ENCODE measurements around the gene USP32. TPM values are rescaled to one million over a fixed set of nuclear protein-coding genes. Genes with fewer than 3 reads are reported as not detected.

USP32 gene
- polyA plus RNA-seq, 3 donors, result 10.1 to 26.6 (median 16.6) TPM

- intact Hi-C loops (cut with micrococcal nuclease), result no loop called here
- peak overlapping the region in 1 of 2 donors; percentile 67 for H3K4me3 Mint-ChIP-seq
- H3K27ac ChIP-seq (ENCODE audit: low read depth in 1 of 2, low read length in 2 of 2), result no peak overlapping the region
- peaks cover 0 to 6% of the 10 kb centered on the region in 2 donors for H3K36me3 Mint-ChIP-seq
- WGBS (ENCODE audit: insufficient coverage), result 18% methylated on average over 48 of the region's 48 CpGs
- no peak overlapping the region for H3K9ac ChIP-seq (ENCODE audit: insufficient read depth, low read length, poor library complexity, severe bottlenecking)
- H2AFZ ChIP-seq (ENCODE audit: insufficient read depth, low read depth, low read length, poor library complexity, severe bottlenecking), result no peak overlapping the region
- DNase-seq, result no peak
- H3K27ac Mint-ChIP-seq, result no peak overlapping the region
- no peaks in the 10 kb centered on the region for H4K20me1 ChIP-seq (ENCODE audit: insufficient read depth, low read length)
- H3K4me1 ChIP-seq (ENCODE audit: control insufficient read depth in 1 of 2, insufficient read depth in 2 of 2, low read length in 2 of 2), result peaks cover 39 to 57% of the 10 kb centered on the region in 2 donors
- H3K9me3 ChIP-seq (replicated peaks in 1 of 2; ENCODE audit: control insufficient read depth in 1 of 2, insufficient read depth in 1 of 2, low read length in 2 of 2), result peaks cover 0 to 11% of the 10 kb centered on the region in 2 donors
- H3K4me3 ChIP-seq (replicated peaks in 1 of 3; ENCODE audit: low read depth in 2 of 3, low read length in 3 of 3), result no peak overlapping the region
- peaks cover 2 to 33% (median 14%) of the 10 kb centered on the region in 7 donors for H3K9me3 Mint-ChIP-seq
- peaks cover 47 to 75% of the 10 kb centered on the region in 2 donors for H3K27me3 ChIP-seq (ENCODE audit: control insufficient read depth in 2 of 2, insufficient read depth in 2 of 2, low read length in 2 of 2)
- H3K4me1 Mint-ChIP-seq, result peaks cover 60% of the 10 kb centered on the region
- TF ChIP-seq CTCF (IDR thresholded peaks at IDR 0.05), result no peak
- no peaks in the 10 kb centered on the region for H3K79me2 ChIP-seq (ENCODE audit: insufficient read depth, low read length)
- no peak overlapping the region for H3K4me2 ChIP-seq (replicated peaks; ENCODE audit: extremely low read depth, low read length, poor library complexity, severe bottlenecking)
- H3K36me3 ChIP-seq (replicated peaks in 1 of 2; ENCODE audit: control insufficient read depth in 1 of 2, insufficient read depth in 2 of 2, low read length in 2 of 2), result no peaks in the 10 kb centered on the region
- H3K27me3 Mint-ChIP-seq (ENCODE audit: low read depth in 3 of 3), result peaks cover 77 to 89% (median 85%) of the 10 kb centered on the region in 3 donors
Observed at GRCh38 chr17:60138769-60139437, 253.0 kb downstream of the USP32 start.

- peaks cover 50% of the 10 kb centered on the region for H3K4me1 Mint-ChIP-seq
- Histone ChIP-seq H3K4me3 (replicated peaks in 1 of 3; ENCODE audit: low read depth in 2 of 3, low read length in 3 of 3) (no peak overlapping the region), H2AFZ (ENCODE audit: insufficient read depth, low read depth, low read length, poor library complexity, severe bottlenecking) (no peak overlapping the region), H3K27ac (ENCODE audit: low read depth in 1 of 2, low read length in 2 of 2) (no peak overlapping the region), H3K79me2 (ENCODE audit: insufficient read depth, low read length) (no peaks in the 10 kb centered on the region), H3K4me1 (ENCODE audit: control insufficient read depth in 1 of 2, insufficient read depth in 2 of 2, low read length in 2 of 2) (peaks cover 30 to 46% of the 10 kb centered on the region in 2 donors), H3K36me3 (replicated peaks in 1 of 2; ENCODE audit: control insufficient read depth in 1 of 2, insufficient read depth in 2 of 2, low read length in 2 of 2) (no peaks in the 10 kb centered on the region), H3K9ac (ENCODE audit: insufficient read depth, low read length, poor library complexity, severe bottlenecking) (no peak overlapping the region), H3K9me3 (replicated peaks in 1 of 2; ENCODE audit: control insufficient read depth in 1 of 2, insufficient read depth in 1 of 2, low read length in 2 of 2) (peaks cover 0 to 11% of the 10 kb centered on the region in 2 donors), H4K20me1 (ENCODE audit: insufficient read depth, low read length) (no peaks in the 10 kb centered on the region), H3K27me3 (ENCODE audit: control insufficient read depth in 2 of 2, insufficient read depth in 2 of 2, low read length in 2 of 2) (peaks cover 47 to 70% of the 10 kb centered on the region in 2 donors), H3K4me2 (replicated peaks; ENCODE audit: extremely low read depth, low read length, poor library complexity, severe bottlenecking) (no peak overlapping the region)
- peaks cover 73 to 82% (median 77%) of the 10 kb centered on the region in 3 donors for H3K27me3 Mint-ChIP-seq (ENCODE audit: low read depth in 3 of 3)
- no peak overlapping the region for H3K27ac Mint-ChIP-seq
- no peak for TF ChIP-seq CTCF (IDR thresholded peaks at IDR 0.05)
- DNase-seq, result no peak
- peaks cover 0 to 6% of the 10 kb centered on the region in 2 donors for H3K36me3 Mint-ChIP-seq
- no CpG with 5 or more reads among the region's 1 CpG for WGBS (ENCODE audit: insufficient coverage)
- H3K9me3 Mint-ChIP-seq, result peaks cover 2 to 31% (median 14%) of the 10 kb centered on the region in 7 donors
- H3K4me3 Mint-ChIP-seq, result peak overlapping the region in 1 of 2 donors; percentile 51
- intact Hi-C loops (cut with micrococcal nuclease), result no loop called here
Observed at GRCh38 chr17:60137731-60138130, 254.2 kb downstream of the USP32 start.

Measured in CD14-positive monocyte (primary cell).